MG63 (cell line): ENCODE data around the gene ZNF420. TPM values are rescaled to one million over a fixed set of nuclear protein-coding genes. Genes with fewer than 3 reads are reported as not detected.
A peak's percentile ranks its signal among the peaks of the same experiment; 100 is the strongest.
"Not testable (repeated sequence)": the region's sequence is repeated elsewhere in the genome, so short reads cannot be mapped to it uniquely, and the experiment has no call there.

Experiments used
- DNase-seq: peaks from one replicate; pipeline ENCODE4 v3.0.0-alpha.2; 2020
- H3K27me3 ChIP-seq: fragments of 250-450 bp; sonication (Bioruptor Pico); 2 replicates; pipeline ENCODE4 v1.5.1; 2020; ENCODE audit warnings: mild to moderate bottlenecking, moderate library complexity
- H3K36me3 ChIP-seq: fragments of 250-450 bp; sonication (Bioruptor Pico); 2 replicates; pipeline ENCODE4 v1.5.1; 2020; ENCODE audit warnings: mild to moderate bottlenecking, moderate library complexity
- H3K4me3 ChIP-seq: fragments of 250-450 bp; sonication (Bioruptor Pico); 2 replicates; pipeline ENCODE4 v1.5.1; 2020; ENCODE audit warnings: mild to moderate bottlenecking, moderate library complexity
- H3K9me3 ChIP-seq: fragments of 250-450 bp; sonication (Bioruptor Pico); 2 replicates; pipeline ENCODE4 v1.5.1; 2020; ENCODE audit warnings: mild to moderate bottlenecking, moderate library complexity
- total RNA-seq: library from RNA; depleted of rRNA; stranded (reverse); fragments of >200 nt; shearing (Covaris generic); gene quantifications from 2 replicates; pipeline ENCODE4 v1.2.3, GENCODE V29; 2014; ENCODE audit warnings: low replicate concordance; rRNA removed

ZNF420 gene
- total RNA-seq, 1 experiment from 2014 or later = 2.9 TPM

GRCh38 chr19:37114001-37114400, 35.8 kb downstream of the ZNF420 start:
- peaks cover 11% of the 10 kb centered on the region for H3K36me3 ChIP-seq
- H3K9me3 ChIP-seq = peaks cover 33% of the 10 kb centered on the region
- H3K27me3 ChIP-seq = no peaks in the 10 kb centered on the region
- H3K4me3 ChIP-seq = no peak overlapping the region
- no peak for DNase-seq

DNA sequence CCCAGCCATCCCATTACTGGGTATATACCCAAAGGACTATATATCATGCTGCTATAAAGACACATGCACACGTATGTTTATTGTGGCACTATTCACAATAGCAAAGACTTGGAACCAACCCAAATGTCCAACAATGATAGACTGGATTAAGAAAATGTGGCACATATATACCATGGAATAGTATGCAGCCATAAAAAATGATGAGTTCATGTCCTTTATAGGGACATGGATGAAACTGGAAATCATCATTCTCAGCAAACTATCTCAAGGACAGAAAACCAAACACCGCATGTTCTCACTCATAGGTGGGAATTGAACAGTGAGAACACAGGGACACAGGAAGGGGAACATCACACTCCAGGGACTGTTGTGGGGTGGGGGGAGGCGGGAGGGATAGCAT, 43.9 kb downstream of the ZNF420 start:
- not testable (repeated sequence) for H3K4me3 ChIP-seq, H3K27me3 ChIP-seq, DNase-seq, H3K36me3 ChIP-seq
- peaks cover 51% of the 10 kb centered on the region for H3K9me3 ChIP-seq

GRCh38 chr19:37127999-37128820, 50.0 kb downstream of the ZNF420 start:
- Histone ChIP-seq H3K9me3 (peaks cover 94% of the 10 kb centered on the region), H3K36me3 (peaks cover 30% of the 10 kb centered on the region), H3K27me3 (no peaks in the 10 kb centered on the region), H3K4me3 (no peak overlapping the region)
- no peak for DNase-seq

DNA sequence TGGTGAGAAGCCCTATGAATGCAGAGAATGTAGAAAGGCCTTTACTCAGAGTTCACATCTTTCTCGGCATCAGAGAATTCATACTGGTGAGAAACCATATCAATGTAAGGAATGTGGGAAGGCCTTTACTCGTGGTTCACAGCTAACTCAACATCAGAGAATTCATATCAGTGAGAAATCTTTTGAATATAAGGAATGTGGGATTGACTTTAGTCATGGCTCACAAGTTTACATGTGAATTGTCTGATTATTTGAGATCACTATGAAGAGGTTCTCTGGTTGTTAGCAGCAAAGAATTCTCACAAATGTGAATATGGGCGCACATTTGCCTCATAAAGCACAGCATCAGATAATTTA, 50.6 kb downstream of the ZNF420 start:
- Histone ChIP-seq H3K27me3 (no peaks in the 10 kb centered on the region), H3K4me3 (no peak overlapping the region), H3K36me3 (peaks cover 30% of the 10 kb centered on the region), H3K9me3 (peaks cover 97% of the 10 kb centered on the region)
- no peak for DNase-seq

- Histone ChIP-seq H3K36me3 (no peaks in the 10 kb centered on the region), H3K9me3 (peaks cover 61% of the 10 kb centered on the region), H3K27me3 (no peaks in the 10 kb centered on the region), H3K4me3 (no peak overlapping the region)
- DNase-seq = no peak
These were observed 57.9 kb downstream of the ZNF420 start for GRCh38 chr19:37136111-37136510.

- Histone ChIP-seq H3K9me3 (peaks cover 17% of the 10 kb centered on the region), H3K36me3 (no peaks in the 10 kb centered on the region; the same call in 1 of the 2 replicates), H3K27me3 (no peaks in the 10 kb centered on the region), H3K4me3 (no peak overlapping the region)
- no peak for DNase-seq
These were observed 70.0 kb downstream of the ZNF420 start for GRCh38 chr19:37148214-37148613.

DNA sequence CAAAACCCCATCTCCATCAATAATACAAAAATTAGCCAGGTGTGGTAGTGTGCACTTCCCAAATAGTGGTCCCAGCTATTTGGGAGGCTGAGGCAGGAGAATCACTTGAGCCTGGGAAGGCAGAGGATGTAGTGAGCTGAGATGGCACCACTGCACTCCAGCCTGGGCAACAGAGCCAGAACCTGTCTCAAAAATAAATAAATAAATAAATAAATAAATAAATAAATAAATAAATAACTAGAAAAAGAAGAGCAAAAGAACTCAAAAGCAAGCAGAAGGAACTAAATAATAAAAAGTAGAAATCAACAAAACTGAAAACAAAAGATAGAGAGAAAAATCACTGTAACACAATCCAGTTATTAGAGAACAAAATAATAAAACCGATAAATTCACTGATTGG, 81.9 kb downstream of the ZNF420 start:
- H3K27me3 ChIP-seq = no peaks in the 10 kb centered on the region
- peaks cover 3% of the 10 kb centered on the region for H3K36me3 ChIP-seq
- no peak overlapping the region for H3K4me3 ChIP-seq
- H3K9me3 ChIP-seq = peaks cover 23% of the 10 kb centered on the region
- no peak for DNase-seq

GRCh38 chr19:37165635-37166034, 87.4 kb downstream of the ZNF420 start:
- H3K27me3 ChIP-seq = no peaks in the 10 kb centered on the region
- no peak overlapping the region for H3K4me3 ChIP-seq
- no peak for DNase-seq
- H3K36me3 ChIP-seq = peaks cover 7% of the 10 kb centered on the region; the same call in 1 of the 2 replicates
- H3K9me3 ChIP-seq = peaks cover 14% of the 10 kb centered on the region; the same call in 1 of the 2 replicates

DNA sequence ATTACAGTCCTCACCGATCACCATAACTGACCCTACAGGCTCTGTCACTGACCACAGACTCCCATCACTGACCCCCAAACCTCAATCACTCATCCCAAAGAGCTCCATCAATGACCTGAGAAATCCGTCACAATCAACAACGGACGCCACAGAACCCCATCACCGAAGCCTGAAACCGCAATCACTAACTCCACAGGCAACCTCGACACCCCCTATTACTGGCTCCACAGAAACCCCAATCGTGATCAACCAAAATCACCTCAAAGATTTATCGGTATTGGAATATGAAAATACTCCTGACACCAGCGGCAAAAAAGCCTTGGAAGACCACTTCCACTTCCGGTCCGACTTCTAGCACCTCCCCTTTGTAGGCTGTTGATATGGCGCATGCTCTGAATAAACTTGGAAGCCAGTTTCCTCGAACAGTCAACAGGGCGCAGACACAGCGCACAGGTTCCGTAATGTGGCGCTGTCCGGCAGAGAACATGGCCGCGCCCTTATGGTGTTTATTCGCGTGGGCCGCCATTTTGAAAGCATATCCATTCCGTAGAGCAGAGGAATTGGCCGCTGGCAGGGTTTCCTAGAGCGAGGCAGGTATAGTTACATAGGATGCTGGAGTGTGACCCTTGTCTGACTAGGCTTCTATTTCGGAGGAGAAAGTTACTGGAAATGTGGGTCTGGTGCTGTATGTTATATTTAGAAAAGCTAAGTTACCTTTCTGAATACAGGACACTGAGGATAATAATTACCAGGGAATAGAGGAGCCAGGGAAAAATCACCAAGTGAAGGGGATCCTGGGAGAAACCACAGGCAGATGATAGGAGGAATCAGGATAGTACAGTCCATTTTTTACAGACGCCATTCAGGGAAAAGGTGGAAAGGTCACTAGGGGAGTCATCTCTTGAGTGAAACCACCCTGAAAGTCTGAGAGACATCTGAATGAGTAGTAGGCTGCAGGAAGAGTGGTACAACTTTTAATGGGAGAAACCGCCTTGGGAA, 94.4 kb downstream of the ZNF420 start, which contains the start of gene ZNF585A:
Gene ZNF585A, minus strand, starts transcription at position 328 of the 999 bp plus-strand sequence. CDS start 2,785 bp downstream, outside the sequence.
- peak within 1 kb of the TSS; percentile 60 for H3K4me3 ChIP-seq
- 0 out of 2 replicates have a peak, but pooled peaks cover 3% of the 10 kb centered on the region for H3K36me3 ChIP-seq
- H3K9me3 ChIP-seq = peaks cover 19% of the 10 kb centered on the region
- no peaks in the 10 kb centered on the region for H3K27me3 ChIP-seq
- DNase-seq = peak; percentile 85

Other genes with a start within 250 kb of the ZNF420 start
- gene ZNF790, start 240.0 kb upstream of the ZNF420 start, total RNA-seq = 0.20 and 0.36 TPM in 2 replicates
- gene ZNF345, start 227.6 kb upstream of the ZNF420 start, total RNA-seq = not detected in 2 replicates
- gene ZNF829, start 162.1 kb upstream of the ZNF420 start, total RNA-seq = 0.03 and 0.25 TPM in 2 replicates
- 0.63 TPM in 1 of 2 replicates, not detected in the other for gene ZNF568, start 162.1 kb upstream of the ZNF420 start, total RNA-seq
- gene ZNF585A, start 94.3 kb downstream of the ZNF420 start, total RNA-seq = 0.13 and 0.47 TPM in 2 replicates
- gene ZNF585B, start 132.1 kb downstream of the ZNF420 start, total RNA-seq = 0.49 and 5.1 TPM in 2 replicates
- 2.1 and 11.7 TPM in 2 replicates for gene ZNF383, start 139.8 kb downstream of the ZNF420 start, total RNA-seq